ENCODE results near the gene MAGI2.

The MAGI2 gene

GRCh38 chr7:79149831-79150230, 303.6 kb downstream of the MAGI2 start:
- ATAC-seq: no peak
- TF ChIP-seq ISL1 (CRISPR knock-in tag; IDR thresholded peaks at IDR 0.05) (0 out of 2 replicates have a peak, but pooled peaks have one; percentile 8), SNAI2 (CRISPR knock-in tag; IDR thresholded peaks at IDR 0.05) (no peak)

GRCh38 chr7:79142706-79143105, 310.8 kb downstream of the MAGI2 start:
- TF ChIP-seq ZC3H10 (CRISPR knock-in tag; IDR thresholded peaks at IDR 0.05) (no peak), TOX (CRISPR knock-in tag; IDR thresholded peaks at IDR 0.05; ENCODE audit: borderline replicate concordance) (no peak), CSDC2 (CRISPR knock-in tag; IDR thresholded peaks at IDR 0.05) (no peak), ZNF70 (CRISPR knock-in tag; IDR thresholded peaks at IDR 0.05) (no peak), OSR1 (CRISPR knock-in tag; IDR thresholded peaks at IDR 0.05) (no peak), ZNF565 (CRISPR knock-in tag; conservative IDR thresholded peaks at IDR 0.05; ENCODE audit: low read depth) (no peak), ESRRG (CRISPR knock-in tag; IDR thresholded peaks at IDR 0.05) (no peak), RARB (CRISPR knock-in tag; IDR thresholded peaks at IDR 0.05) (no peak), SNAI2 (CRISPR knock-in tag; IDR thresholded peaks at IDR 0.05) (no peak), ISL1 (CRISPR knock-in tag; IDR thresholded peaks at IDR 0.05) (no peak), PPARA (CRISPR knock-in tag; IDR thresholded peaks at IDR 0.05; ENCODE audit: borderline replicate concordance) (no peak), ZFP30 (CRISPR knock-in tag; IDR thresholded peaks at IDR 0.05) (no peak), CSRNP3 (CRISPR knock-in tag; IDR thresholded peaks at IDR 0.05) (no peak), POU6F1 (CRISPR knock-in tag; IDR thresholded peaks at IDR 0.05; ENCODE audit: borderline replicate concordance, low read depth) (no peak), TSHZ2 (CRISPR knock-in tag; IDR thresholded peaks at IDR 0.05) (no peak)
- no peak for ATAC-seq

- no peak for ATAC-seq
- TF ChIP-seq CSRNP3 (CRISPR knock-in tag; IDR thresholded peaks at IDR 0.05) (no peak), PATZ1 (CRISPR knock-in tag; IDR thresholded peaks at IDR 0.05; ENCODE audit: borderline replicate concordance) (no peak), ARNTL (CRISPR knock-in tag; IDR thresholded peaks at IDR 0.05; ENCODE audit: borderline replicate concordance, low read depth) (no peak), ISL1 (CRISPR knock-in tag; IDR thresholded peaks at IDR 0.05) (no peak), PPARA (CRISPR knock-in tag; IDR thresholded peaks at IDR 0.05; ENCODE audit: borderline replicate concordance) (no peak), SNAI2 (CRISPR knock-in tag; IDR thresholded peaks at IDR 0.05) (no peak), GLIS3 (CRISPR knock-in tag; IDR thresholded peaks at IDR 0.05) (no peak), TSHZ2 (CRISPR knock-in tag; IDR thresholded peaks at IDR 0.05) (no peak), ZFP30 (CRISPR knock-in tag; IDR thresholded peaks at IDR 0.05) (no peak), ZFP3 (CRISPR knock-in tag; IDR thresholded peaks at IDR 0.05) (no peak), ZNF565 (CRISPR knock-in tag; conservative IDR thresholded peaks at IDR 0.05; ENCODE audit: low read depth) (no peak), POU6F1 (CRISPR knock-in tag; IDR thresholded peaks at IDR 0.05; ENCODE audit: borderline replicate concordance, low read depth) (no peak), OSR1 (CRISPR knock-in tag; IDR thresholded peaks at IDR 0.05) (no peak), CSDC2 (CRISPR knock-in tag; IDR thresholded peaks at IDR 0.05) (no peak), TOX (CRISPR knock-in tag; IDR thresholded peaks at IDR 0.05; ENCODE audit: borderline replicate concordance) (no peak), ZNF8 (CRISPR knock-in tag; IDR thresholded peaks at IDR 0.05) (no peak), ZNF70 (CRISPR knock-in tag; IDR thresholded peaks at IDR 0.05) (no peak), CREB5 (CRISPR knock-in tag; IDR thresholded peaks at IDR 0.05; ENCODE audit: low read depth) (no peak), BACH2 (CRISPR knock-in tag; IDR thresholded peaks at IDR 0.05; ENCODE audit: borderline replicate concordance) (no peak)
These were observed 312.2 kb downstream of the MAGI2 start for GRCh38 chr7:79141252-79141651.

Data from SK-N-SH treated with all-trans-retinoic acid at 6 μM for 48 hours (cell line).